HG03520 (cell line): ENCODE results near the gene COA1.
"Not testable (repeated sequence)": the region's sequence is repeated elsewhere in the genome, so short reads cannot be mapped to it uniquely, and the experiment has no call there.

ENCODE experiments used
- ATAC-seq: cut with Tn5 transposase; IDR thresholded peaks from one replicate; pipeline ENCODE4 v1.9.1; 2021; ENCODE audit warnings: mild to moderate bottlenecking, moderate library complexity; ENCODE audit not compliant: unreplicated experiment

The COA1 gene

DNA sequence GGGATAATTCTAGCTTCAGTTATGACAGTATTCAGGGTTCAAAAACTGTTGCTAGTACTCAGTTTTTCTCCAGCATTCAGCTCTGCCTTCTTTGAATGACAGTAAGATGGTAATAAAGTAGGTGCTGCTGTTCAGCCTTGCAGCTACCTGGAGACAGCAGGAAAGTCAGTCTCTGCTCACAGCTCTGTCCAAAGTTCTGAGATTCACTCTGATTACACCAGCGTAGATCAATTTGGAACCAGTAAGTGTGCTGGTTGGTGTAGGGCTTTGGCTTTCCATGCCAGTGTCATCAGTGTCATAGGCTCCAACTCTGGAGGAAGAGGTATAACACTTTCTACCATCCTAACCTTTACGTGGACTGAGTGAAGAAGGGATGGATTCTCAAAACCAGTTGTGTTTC lies 120.2 kb downstream of the COA1 start:
- no peak for ATAC-seq

DNA sequence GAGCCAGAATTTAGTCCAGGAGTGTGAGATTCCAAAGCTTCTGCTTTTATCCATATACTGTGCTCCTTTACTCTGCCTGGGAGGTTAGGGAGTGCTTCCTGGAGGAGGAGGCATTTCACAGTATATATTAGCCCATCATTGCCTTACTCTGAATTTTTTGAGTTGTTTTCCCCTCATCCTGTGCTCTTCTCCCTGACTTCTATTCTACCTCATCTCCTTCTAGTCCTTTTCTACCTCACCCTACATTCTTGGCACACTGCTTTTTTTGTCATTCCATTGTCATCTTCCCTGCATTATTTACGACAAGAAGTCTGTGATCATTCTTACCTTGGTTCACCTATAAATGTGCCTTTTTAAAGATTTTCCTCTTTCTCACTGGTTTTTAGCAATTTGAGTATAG lies 125.1 kb downstream of the COA1 start:
- ATAC-seq = no peak

DNA sequence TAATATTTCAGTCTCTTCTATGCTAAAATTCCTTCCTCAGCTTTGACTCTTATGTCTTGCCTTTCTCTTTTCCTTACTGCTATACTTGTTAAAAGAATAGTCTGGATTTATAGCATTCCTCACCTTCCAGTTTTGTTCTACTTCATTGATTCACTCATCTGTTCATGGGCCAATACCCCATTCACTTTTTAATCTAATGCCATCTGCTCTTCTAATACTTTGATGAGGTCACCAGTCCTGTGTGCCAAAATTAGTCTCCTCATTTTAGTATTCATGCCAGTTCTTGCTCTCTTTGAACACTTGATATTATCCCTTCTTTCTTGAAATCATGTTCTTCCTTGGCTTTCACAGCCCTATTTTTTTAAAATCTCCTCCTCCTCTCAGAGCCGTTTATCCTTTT lies 127.1 kb downstream of the COA1 start:
- ATAC-seq = no peak

DNA sequence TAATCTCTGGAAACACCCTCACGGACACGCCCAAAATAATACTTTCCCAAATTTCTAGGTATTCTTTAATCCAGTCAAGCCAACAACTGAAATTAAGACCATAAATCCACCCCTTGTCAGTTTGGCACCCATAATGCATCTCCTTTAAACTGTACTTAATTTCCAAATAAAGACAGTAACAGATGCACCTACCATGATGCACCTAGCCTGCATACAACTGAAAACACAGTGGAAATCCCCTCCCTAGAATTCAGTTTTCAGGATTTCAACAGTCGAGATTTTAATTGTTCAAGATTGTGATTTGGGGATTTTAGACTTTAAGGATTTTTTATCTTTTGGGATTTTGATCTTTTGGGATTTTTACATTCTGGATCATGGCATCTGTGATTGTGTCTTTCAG lies 129.3 kb downstream of the COA1 start:
- no peak for ATAC-seq

DNA sequence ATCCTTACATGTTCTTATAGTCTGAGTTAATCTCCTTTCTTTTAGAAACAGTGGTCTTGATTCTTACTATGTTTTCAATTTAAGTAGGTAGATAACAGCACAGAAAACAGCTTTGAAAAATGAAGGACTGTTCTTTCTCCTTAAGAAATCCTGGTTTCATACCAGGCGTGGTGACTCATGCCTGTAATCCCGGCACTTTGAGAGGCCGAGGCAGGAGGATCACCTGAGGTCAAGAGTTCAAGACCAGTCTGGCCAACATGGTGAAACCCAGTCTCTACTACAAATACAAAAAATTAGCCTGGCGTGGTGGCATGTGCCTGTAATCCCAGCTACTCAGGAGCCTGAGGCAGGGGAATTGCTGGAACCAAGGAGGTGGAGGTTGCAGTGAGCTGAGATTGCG lies 132.9 kb downstream of the COA1 start:
- not testable (repeated sequence) for ATAC-seq

DNA sequence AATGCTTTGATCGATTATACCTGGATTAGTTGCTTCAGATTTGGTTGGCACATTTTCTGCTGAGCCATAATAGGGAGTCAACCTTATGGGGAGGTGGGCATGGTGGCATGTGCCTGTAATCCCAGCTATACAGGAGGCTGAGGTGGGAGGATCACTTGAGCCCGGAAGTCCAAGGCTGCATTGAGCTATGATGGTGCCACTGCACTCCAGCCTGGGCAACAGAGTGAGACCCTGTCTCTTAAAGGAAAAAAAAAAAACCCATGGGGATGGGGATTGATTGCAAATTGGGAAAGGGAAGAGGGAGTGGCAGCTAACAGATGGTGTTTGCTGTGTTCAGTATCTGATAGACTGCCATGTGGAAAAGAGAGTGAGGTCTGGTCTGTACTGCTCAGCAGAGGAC lies 135.3 kb downstream of the COA1 start:
- no peak for ATAC-seq

DNA sequence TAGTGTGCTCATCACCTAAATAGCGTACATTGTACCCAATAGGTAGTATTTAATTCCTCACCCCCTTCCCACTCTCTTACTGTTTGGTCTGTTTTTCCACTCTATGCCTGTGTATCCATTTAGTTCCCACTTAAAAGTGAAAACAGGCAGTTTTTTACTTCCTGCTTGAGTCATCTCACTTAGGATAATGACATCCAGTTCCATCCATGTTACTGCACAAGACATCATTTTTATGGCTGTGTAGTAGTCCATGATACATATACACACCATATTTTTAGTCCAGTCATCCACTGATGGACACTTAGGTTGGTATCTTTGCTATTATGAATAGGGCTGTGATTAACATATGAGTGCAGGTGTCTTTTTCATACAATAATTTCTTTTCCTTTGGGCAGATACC lies 136.3 kb downstream of the COA1 start:
- ATAC-seq = no peak

DNA sequence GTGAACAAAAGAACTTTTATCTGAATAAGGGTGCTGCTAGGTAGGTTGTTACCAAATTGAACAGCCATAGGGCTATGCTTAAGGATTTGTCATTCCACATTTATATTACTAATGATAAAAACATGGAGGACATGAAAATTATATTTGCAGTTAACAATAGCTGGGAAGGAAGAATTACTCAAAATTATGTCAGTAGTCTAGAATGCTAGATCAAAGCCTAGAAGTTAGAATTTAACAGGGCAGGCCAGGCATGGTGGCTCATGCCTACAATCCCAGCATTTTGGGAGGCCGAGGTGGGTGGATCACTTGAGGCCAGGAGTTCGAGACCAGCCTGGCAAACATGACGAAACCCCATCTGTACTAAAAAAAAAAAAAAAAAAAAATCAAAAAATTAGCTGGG lies 137.0 kb downstream of the COA1 start:
- no peak for ATAC-seq

DNA sequence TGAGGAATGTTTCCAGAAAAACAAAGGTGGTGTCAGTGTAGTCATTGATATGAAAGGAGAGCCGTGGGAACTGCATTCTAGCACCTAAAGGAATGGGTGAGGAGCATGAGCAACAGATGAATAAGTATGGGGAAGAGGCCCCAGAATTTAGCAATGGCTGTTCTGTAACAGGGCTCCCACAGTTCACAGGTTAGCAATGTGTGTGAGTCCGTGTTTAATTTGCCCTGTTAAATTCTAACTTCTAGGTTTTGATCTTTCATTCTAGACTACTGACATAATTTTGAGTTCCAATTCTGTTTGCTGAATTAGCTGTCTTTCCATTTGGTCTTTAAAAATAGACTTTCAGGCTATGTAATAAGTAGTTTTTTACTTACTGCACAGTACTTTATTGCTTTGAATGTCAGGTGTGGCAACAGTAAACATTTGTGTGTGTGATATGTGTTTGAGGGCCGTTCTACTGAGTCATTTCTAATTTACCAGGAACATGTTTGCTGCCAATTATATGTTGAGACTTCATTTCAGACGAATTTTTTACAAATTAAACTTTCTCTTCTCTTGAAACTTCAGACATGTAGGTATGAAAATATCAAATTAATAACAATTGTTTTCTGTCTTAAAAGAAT lies 137.7 kb downstream of the COA1 start:
- ATAC-seq = no peak

DNA sequence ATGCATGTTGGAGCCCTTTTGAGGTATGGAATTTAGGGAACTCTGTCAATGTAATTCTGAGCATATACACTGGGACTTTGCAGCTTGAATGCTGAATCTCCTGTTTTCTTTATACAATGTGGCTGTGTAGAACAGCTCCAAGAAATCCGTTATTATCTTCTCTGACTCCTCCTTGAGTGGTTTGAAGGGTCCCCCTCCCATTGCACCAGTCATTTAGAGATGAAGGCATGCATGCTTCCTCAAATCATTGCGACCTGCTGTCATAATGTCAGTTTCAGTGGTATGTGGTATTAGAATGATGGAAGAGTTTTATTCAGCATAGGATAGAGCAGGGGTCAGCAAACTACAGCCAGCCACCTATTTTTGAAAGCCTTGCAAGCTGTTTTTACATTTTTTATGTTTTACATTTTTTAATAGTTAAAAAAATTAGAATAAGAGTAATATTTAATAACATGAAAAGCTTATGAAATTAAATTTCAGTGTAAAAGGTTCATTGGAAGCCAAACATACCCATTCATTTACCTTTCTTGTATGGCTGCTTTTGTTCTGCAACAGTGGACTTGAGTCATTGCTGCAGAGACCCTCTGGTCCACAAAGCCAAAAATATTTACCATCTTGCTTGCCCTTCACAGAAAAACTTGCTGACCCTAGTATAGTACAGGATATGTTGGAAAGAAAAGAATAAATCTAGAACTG lies 138.3 kb downstream of the COA1 start:
- ATAC-seq = peak; percentile 77

DNA sequence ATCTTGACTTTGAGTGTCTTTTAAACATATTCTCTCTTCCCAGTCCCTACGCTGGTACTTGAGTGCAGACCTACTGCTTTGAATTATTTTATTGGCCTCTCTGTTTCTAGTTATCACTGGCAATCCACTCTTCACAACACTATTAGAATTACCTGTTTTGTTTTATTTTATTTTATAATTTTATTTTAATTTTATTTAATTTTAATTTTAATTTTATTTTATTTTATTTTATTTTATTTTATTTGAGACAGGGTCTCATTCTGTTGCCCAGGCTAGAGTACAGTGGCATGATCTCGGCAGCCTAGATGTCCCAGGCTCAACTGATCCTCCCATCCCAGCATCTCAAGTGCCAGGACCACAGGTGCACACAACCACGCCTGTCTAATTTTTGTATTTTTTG lies 139.6 kb downstream of the COA1 start:
- ATAC-seq = no peak
